GM21360 (cell line): ENCODE measurements around the gene DDOST.
"Not testable (repeated sequence)": the region's sequence is repeated elsewhere in the genome, so short reads cannot be mapped to it uniquely, and the experiment has no call there.

Experiments used
- ATAC-seq: cut with Tn5 transposase; IDR thresholded peaks from one replicate; pipeline ENCODE4 v1.9.1; 2021; ENCODE audit warnings: mild to moderate bottlenecking, moderate library complexity; ENCODE audit not compliant: unreplicated experiment

The DDOST gene

DNA sequence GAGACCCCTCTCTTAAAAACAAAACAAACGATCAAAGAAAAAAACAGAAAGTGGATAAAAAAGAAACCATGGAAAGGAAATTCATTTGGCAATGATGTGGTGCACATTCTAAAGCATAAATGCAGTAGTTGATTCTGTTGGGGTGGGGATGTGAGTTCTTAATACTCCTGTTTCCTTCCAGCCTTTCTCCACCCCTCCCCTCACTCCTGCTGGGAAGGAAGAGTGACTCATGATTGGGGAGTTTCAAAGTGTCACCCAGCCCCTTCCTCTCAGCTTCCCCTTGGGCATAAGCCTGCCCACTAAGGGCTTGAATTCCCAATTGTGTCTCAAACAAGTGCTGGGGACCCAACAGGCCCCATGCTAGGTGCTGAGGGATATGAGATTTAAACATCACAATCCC, 34.6 kb downstream of the DDOST start:
- ATAC-seq: no peak

DNA sequence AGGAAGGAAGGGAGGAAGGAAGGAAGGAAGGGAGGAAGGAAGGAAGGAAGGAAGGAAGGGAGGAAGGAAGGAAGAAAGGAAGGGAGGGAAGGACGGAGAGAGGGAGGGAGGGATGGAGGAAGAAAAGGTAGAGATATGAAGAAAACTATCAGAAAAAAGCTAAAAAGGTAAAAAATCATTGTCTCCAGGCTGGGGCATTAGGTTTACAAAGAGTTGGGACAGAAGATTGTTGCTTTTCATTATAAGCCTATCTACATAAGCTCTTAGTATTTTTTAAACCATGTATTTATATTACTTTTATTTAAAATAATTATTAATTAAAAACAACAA, 35.1 kb downstream of the DDOST start:
- ATAC-seq: no peak

DNA sequence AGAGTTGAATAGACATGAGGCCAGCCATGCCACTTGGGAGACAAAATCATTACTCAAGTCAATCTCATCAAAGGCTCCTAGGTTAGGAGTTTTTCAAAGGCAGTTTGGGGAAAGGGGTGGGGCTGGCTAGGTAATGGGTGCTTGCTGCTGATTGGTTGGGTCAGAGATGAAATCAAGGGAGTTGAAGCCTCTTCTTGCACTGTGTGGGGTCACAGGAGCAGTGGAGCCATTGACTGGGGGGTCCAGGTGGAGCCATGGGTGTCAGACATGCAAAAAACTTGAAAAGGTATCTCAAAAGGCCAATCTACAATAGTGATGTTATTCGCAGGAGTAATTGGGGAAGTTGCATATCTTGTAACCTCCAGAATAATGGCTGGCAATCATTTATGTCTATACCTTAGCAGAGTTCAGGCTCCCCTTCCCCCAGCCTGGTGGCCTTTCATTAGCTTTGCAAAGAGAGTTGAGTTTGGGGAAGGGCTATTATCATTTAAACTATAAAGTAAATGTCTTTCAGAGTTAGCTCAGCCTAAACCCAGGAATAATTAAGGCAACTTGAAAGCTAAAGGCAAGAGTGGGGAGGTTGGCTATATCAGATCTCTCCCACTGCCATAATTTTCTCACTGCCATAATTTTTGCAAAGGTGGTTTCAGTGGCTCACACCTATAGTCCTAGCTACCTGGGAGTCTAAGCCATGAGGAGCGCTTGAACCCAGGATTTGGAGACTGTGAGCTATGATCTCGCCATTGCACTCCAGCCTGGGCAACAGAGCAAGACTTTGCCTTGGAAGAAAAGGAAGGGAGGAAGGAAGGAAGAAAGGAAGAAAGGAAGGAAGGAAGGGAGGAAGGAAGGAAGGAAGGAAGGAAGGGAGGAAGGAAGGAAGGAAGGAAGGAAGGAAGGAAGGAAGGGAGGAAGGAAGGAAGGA, 35.7 kb downstream of the DDOST start:
- ATAC-seq: no peak

DNA sequence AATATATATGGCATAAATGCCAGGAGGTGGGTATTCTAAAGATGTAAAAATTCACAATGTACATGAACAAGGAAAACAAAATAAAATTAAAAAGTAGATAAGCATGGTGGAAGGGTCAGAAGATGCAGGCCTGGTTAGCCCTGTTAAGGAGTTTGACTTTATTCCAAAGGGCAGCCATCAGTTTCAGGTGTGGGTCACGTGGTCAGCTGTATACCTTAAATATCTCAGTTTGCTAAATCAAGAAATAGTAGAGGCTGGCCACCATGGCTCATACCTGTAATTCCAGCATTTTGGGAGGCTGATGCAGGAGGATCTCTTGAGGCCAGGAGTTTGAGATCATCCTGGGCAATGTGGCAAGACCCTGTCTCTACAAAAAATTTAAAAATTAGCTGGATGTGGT, 36.5 kb downstream of the DDOST start:
- ATAC-seq: no peak

DNA sequence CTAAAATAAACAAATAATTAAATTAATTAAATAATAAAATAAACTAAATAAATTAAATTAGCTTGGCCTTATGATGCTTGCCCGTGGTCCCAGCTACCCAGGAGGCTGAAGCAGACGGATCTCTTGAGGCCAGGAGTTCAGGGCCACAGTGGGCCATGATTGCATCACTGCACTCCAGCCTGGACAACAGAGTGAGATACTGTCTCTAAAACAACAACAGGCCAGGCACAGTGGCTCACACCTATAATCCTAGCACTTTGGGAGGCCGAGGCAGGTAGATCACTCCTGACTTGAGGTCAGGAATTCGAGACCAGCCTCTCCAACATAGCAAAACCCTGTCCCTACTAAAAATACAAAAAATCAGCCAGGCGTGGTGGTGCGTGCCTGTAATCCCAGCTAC, 40.2 kb downstream of the DDOST start:
- no peak for ATAC-seq

DNA sequence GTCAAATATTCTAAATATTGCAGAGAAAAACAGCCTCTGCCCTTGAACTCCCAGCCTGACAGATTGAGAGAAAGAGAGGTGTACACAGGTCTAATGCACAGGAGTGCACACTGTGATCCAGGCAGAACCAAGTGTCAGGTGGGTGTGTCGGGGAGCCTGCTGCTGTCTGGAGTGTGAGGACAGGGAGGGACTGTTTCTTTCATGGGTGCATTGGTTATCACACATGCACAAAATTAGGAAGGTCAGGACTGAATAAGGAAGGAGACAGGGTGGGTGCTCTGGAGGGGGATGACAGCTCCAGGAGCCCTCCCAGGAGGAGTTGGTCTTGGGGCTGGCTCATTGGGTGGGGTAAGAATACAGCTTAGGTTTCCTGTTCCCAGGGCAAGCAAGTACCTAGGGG, 41.2 kb downstream of the DDOST start:
- ATAC-seq: no peak

DNA sequence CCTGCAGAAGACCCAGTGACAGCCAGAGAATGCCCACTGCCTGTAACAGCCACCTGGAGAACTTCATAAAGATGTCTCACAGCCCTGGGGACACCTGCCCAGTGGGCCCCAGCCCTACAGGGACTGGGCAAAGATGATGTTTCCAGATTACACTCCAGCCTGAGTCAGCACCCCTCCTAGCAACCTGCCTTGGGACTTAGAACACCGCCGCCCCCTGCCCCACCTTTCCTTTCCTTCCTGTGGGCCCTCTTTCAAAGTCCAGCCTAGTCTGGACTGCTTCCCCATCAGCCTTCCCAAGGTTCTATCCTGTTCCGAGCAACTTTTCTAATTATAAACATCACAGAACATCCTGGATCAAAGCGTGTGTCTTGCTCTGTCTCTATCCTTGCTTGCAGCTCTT, 42.6 kb downstream of the DDOST start:
- ATAC-seq: no peak

DNA sequence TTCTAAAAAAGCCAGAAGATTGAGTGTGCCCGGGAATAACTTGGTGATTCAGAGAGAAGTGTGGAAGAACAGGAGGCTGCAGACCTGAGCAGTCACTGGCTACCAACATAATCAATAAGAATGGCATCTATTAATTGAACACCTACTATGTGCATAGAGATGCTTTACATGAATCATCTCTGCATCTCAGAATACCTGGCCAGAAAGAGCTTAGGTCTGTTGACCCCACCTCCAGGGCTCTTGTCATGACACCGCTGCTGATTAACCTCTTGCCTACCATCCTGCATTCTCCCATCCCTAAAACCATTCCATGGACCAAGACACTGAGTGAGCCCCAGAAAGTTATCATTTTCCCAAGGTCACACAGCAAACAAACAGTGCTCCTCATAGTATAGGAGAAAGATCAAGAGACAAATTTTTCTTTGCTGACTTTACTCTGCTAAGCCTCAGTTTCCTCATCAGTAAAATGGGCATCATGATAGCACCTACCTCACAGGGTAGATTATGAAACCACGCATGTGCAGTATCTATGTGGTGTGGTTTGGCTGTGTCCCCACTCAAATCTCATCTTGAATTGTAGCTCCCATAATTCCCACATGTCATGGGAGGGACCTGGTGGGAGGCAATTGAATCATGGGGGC, 44.2 kb downstream of the DDOST start:
- no peak for ATAC-seq

DNA sequence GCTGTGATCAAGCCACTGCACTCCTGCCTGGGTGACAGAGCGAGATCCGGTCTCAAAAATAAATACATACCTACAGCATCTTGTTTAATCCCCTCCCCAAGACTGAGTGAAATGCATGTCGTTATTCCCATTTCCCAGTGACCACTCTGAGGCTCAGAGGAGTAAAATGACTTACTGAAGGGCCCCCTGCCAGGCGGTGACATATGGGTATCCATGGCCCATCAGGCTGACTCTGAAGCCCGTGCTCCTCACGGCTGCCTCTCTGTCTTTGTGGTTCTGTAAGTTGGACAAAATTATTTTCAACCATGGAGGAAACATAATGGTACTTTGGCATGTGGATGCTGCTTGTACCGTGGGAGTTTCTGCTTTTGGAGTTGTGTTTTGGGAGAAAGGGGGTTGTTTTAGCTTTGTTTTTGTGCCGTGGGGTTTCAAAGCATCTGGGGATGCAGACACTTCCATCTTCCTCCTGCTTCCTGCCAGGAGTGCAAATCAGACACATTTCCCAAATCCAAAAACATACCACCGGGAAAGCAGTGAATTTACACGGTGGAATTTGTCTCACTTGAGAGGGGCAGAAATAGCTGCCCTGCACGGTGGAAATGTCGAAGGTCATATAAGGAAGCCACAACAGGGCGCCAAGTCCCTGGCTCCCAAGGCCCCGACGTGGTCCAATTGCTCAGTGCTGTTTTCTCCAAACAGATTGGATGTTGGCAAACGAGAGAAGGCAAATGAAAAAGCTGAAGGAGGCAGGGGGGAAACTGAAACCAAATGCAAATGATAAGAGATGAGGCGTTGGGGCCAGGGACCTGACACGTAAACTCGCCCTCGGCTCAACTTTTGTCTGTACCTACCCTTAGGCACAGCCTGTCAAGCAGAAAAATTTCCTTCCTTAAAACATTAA, 45.0 kb downstream of the DDOST start:
- ATAC-seq: no peak

DNA sequence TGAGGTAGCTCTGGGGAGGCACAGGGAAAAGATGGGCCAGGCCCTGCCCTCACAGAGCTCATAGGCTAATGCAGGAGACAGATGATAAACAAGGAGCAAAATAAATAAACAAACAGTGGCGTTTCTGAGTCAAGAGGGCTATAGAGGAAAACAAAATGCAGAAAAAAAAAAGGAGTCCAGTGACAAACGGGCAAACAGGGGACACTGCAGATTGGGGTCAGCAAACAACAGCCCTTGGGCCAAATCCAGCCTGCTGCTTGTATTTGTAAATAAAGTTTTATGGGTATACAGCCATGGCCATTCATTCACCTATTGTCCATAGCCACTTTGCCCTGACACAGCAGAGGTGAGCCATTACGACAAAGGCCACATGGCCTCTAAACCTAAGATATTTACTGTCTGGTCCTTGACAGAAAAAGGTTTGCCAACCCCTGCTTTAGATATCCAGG, 47.0 kb downstream of the DDOST start:
- ATAC-seq: no peak

DNA sequence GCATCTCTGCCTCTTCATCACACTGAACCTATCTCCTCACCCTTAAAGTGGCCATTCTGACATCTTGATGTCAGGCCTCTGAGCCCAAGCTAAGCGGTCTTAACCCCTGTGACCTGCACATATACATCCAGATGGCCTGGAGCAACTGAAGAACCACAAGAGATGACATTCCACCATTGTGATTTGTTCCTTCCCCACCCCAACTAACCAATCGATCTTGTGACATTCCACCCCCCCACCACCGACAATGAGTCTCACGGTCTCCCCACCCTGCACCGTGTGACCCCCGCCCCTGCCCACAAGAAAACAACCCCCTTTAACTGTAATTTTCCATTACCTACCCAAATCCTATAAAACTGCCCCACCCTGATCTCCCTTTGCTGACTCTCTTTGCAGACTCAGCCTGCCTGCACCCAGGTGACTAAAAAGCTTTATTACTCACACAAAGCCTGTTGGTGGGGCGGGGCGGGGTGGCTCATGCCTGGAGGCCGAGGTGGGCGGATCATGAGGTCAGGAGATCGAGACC, 48.9 kb downstream of the DDOST start:
- no peak for ATAC-seq

DNA sequence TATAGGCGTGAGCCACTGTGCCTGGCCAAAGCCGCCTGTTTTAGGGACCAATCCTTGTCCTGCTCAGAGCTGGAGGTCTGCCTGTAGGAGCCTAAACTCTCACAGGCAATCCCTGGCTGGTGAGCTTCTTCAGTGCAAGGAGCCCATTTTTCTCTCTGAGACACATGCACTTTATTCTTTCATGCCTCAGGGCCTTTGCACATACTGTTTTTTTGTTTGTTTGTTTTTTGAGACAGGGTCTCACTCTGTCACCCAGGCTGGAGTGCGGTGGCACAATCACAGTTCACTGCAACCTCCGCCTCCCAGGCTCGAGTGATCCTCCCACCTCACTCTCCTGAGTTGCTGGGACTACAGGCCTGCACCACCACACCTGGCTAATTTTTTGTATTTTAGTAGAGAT, 49.5 kb downstream of the DDOST start:
- ATAC-seq: no peak

DNA sequence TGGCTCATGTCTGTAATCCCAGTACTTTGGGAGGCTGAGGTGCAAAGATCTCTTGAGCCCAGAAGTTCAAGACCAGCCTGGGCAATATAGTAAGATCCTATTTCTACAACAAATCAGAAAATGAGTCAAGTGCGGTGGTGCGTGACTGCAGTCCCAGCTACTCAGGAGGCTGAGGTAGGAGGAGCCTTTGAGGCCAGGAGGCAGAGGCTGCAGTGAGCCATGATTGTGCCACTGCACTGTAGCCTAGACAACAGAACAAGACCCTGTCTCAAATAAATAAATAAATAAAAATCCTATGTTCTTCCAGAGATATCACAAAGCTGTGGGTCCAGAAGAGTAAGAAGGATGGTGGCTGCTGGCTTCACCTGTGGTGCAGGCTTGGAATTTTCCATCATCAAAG, 50.2 kb downstream of the DDOST start:
- ATAC-seq: no peak

DNA sequence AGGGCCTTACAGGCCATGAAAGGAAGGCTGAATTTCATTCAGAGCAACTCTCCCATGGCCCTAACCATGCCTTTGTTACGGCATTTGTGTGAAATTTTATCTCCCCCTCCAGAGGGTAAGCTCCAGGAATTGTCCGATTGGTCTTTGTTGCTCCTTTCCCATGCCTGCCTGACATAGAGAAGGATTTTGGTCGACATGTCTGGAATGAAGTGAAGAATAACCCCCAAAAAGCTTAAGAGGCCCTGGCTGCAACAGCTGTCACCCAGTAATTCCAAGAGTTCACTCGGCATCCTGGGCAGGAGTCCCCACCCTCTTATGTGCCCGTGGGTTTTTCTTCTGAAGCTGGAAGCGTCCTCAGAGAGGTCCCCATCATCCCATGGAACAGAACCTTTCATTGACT, 51.6 kb downstream of the DDOST start:
- ATAC-seq: no peak

DNA sequence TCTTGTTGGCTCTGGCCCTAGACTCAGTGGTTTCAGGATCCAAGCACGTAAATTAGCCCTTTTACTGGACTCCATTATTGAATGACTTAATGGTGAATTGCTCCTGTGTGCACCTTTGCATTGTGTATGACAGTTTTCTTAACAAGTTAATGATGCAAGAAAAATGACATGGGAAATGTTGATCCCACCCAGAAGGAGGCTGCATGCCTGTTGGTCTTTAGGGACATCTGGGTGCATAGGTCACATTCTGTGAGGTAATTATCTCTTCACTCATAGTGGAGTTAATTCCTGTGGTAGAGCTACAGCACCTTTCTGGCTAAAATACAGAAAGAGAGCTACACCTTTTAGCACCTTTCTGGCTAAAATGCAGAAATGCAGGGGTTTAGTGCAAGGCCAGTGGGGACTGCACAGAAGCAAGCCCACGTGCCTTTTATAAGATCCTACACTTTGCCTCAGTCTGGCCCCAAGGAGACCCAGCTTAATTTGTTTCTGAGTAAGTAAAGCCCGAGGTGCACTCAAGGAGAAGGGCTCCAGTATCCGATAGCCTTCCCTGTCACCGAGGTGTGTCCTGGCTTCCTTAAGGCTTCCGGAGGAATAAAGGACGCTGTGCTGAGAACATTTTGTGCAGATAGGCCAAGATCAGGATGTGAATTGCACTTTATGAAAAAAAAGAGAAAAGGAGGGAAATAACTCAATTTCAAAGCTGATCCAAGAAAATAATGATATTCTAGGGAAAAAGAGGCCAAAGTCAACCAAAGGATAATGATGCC, 54.2 kb downstream of the DDOST start:
- ATAC-seq: not testable (repeated sequence)

DNA sequence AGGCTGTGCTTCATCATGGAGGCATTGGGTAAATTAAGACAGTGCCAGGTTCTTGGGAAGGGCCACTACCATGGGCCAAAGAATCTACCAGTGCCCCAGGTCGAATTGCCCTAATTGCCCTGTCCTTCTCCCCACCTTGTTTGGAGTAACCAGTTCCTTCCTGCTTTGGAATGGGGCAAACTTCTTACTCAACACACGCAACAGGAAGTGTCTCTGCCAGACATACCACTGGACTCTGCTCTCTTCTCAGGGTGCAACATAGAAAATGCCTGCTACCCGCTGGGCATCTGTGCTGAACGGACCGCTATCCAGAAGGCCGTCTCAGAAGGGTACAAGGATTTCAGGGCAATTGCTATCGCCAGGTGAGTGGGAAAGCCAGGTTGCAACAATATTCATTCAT, 56.5 kb downstream of the DDOST start:
- ATAC-seq: no peak

DNA sequence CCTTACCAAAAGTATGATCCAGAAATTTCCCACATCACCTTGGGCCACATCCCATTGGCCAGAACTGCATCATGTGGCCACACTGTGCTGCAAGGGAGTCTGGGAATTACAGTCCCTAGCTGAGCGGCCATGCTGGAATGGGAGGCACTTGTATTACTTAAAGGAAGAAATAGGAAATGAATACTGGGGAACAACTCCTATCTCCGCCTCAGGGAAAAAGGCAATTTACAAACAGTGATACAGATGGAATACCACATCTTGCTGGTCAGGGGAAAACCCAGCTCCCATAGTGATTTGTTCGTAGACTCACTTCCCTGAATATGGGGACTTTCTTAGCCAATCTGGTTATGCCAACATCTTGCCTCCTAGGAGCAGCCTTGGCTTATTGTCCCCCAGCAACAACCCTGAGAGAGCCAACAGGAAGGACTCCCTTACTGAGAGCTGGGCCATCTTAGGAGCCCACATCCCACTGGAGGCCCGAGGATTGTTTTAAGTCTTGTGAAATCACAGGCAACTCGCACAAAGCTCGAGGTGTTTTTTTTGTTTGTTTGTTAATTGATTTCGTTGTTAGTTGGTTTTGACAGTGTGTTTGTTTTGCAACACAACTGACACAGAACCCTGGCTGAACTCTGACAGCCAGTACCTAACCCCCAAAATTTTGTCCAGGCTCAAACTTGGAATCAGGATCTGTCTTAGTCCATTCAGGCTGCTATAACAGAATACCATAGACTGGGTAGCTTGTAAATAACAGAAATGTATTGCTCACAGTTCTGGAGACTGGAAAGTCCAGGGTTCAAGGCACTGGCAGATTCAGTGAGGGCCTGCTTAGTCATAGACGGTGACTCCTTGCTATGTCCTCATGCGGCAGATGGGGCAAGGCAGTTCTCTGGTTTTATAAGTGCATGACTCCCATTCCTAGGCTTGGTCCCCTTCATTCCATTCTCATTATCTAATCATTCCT, 57.4 kb downstream of the DDOST start:
- ATAC-seq: no peak

DNA sequence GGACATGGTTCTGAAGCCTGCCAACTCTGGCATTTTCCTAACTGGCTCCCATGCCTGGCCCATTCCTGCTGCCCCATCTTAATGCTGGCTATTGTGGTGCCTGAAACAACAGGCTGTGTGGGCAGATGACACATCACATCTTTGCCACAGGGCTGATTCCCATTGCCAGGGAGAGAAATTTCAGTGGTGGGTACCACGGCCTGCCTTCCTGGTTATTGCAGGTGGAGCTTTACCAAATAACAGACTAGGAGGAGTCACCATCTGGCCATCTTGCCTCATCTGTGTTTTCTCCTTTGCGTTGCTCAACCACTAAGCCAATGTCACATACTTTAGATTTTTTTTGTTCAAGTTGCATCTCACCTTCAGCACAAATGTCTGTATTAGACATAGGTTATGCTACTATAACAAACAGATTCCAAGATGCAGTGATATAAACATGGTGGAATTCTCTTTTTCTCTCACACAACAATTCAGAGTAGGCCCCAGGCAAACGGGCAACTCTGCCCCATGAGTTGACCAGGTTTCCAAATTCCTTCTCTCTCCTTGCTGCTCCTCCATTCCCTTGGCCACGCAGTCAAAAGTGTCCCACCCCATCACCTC, 58.2 kb downstream of the DDOST start:
- no peak for ATAC-seq
